Stimulated activated CD8-positive, alpha-beta memory T cell treated with anti-CD3 and anti-CD28 coated beads, Interleukin-4, amount 100 ng/mL, for 4 hours (primary cell): ENCODE results near the gene NHLRC2.
A peak's percentile ranks its signal among the peaks of the same experiment; 100 is the strongest.
"Not testable (repeated sequence)": the region's sequence is repeated elsewhere in the genome, so short reads cannot be mapped to it uniquely, and the experiment has no call there.

ENCODE experiments used
- DNase-seq, 2 donors: peaks; one replicate each; pipeline ENCODE4 v3.0.0-alpha.2; 2020; ENCODE audit warnings: low read depth in 2 of 2, low spot score in 1 of 2

The NHLRC2 gene

GRCh38 chr10:113937756-113938155, 83.3 kb downstream of the NHLRC2 start:
- no peak for DNase-seq

- no peak for DNase-seq
These were observed 84.9 kb downstream of the NHLRC2 start for GRCh38 chr10:113939212-113939860.

- no peak for DNase-seq
These were observed 86.7 kb downstream of the NHLRC2 start for GRCh38 chr10:113941140-113941539.

GRCh38 chr10:113943196-113943595, 88.7 kb downstream of the NHLRC2 start:
- DNase-seq = not testable (repeated sequence)

GRCh38 chr10:113945075-113945686, 90.7 kb downstream of the NHLRC2 start:
- DNase-seq = no peak

GRCh38 chr10:113945687-113946085, 91.2 kb downstream of the NHLRC2 start:
- DNase-seq = no peak

- DNase-seq = no peak
These were observed 93.0 kb downstream of the NHLRC2 start for GRCh38 chr10:113947184-113948041.

- DNase-seq = no peak
These were observed 93.6 kb downstream of the NHLRC2 start for GRCh38 chr10:113948048-113948447.

GRCh38 chr10:113950268-113950667, 95.8 kb downstream of the NHLRC2 start:
- DNase-seq = no peak

- no peak for DNase-seq
These were observed 99.2 kb downstream of the NHLRC2 start for GRCh38 chr10:113953505-113954272.

- no peak for DNase-seq
These were observed 99.9 kb downstream of the NHLRC2 start for GRCh38 chr10:113954409-113954808.

GRCh38 chr10:113957013-113957412, 102.6 kb downstream of the NHLRC2 start:
- DNase-seq = no peak

- DNase-seq = no peak
These were observed 104.3 kb downstream of the NHLRC2 start for GRCh38 chr10:113958631-113959382.

- no peak for DNase-seq
These were observed 104.9 kb downstream of the NHLRC2 start for GRCh38 chr10:113959383-113959760.

GRCh38 chr10:113960617-113961181, 106.2 kb downstream of the NHLRC2 start:
- DNase-seq = no peak

GRCh38 chr10:113961182-113962031, 106.9 kb downstream of the NHLRC2 start:
- DNase-seq = peak in 1 of 2 donors; percentile 10

- no peak for DNase-seq
These were observed 110.6 kb downstream of the NHLRC2 start for GRCh38 chr10:113965077-113965476.

- no peak for DNase-seq
These were observed 111.2 kb downstream of the NHLRC2 start for GRCh38 chr10:113965683-113966082.
